GM12874 (cell line): ENCODE data around the gene AMACR.

ENCODE experiments used
- CTCF ChIP-seq: IDR thresholded peaks from 2 replicates; pipeline ENCODE4 v1.5.1; 2011; ENCODE audit warnings: low read depth, mild to moderate bottlenecking, control low read depth, low read length, moderate library complexity; ENCODE audit not compliant: insufficient read depth

The AMACR gene

GRCh38 chr5:34013547-34013946 is 5.7 kb upstream of the AMACR start:
- no peak for TF ChIP-seq CTCF

- no peak for TF ChIP-seq CTCF
Measured at GRCh38 chr5:34012791-34013190, 4.9 kb upstream of the AMACR start.

GRCh38 chr5:34011536-34011935 is 3.7 kb upstream of the AMACR start:
- TF ChIP-seq CTCF = no peak

GRCh38 chr5:34009610-34010009 is 1.8 kb upstream of the AMACR start:
- no peak for TF ChIP-seq CTCF

- no peak for TF ChIP-seq CTCF
Measured at GRCh38 chr5:34008802-34009201, 952 bp upstream of the AMACR start.

- no peak for TF ChIP-seq CTCF
Measured at GRCh38 chr5:34007201-34007620, 639 bp downstream of the AMACR start.

- no peak for TF ChIP-seq CTCF
Measured at GRCh38 chr5:34005681-34006080, 2.2 kb downstream of the AMACR start.

GRCh38 chr5:34005211-34005610 is 2.6 kb downstream of the AMACR start:
- TF ChIP-seq CTCF = no peak
